ENCODE results near the gene GGNBP2.
"Not testable (repeated sequence)": the region's sequence is repeated elsewhere in the genome, so short reads cannot be mapped to it uniquely, and the experiment has no call there.

GGNBP2 gene, protein sequence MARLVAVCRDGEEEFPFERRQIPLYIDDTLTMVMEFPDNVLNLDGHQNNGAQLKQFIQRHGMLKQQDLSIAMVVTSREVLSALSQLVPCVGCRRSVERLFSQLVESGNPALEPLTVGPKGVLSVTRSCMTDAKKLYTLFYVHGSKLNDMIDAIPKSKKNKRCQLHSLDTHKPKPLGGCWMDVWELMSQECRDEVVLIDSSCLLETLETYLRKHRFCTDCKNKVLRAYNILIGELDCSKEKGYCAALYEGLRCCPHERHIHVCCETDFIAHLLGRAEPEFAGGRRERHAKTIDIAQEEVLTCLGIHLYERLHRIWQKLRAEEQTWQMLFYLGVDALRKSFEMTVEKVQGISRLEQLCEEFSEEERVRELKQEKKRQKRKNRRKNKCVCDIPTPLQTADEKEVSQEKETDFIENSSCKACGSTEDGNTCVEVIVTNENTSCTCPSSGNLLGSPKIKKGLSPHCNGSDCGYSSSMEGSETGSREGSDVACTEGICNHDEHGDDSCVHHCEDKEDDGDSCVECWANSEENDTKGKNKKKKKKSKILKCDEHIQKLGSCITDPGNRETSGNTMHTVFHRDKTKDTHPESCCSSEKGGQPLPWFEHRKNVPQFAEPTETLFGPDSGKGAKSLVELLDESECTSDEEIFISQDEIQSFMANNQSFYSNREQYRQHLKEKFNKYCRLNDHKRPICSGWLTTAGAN

DNA sequence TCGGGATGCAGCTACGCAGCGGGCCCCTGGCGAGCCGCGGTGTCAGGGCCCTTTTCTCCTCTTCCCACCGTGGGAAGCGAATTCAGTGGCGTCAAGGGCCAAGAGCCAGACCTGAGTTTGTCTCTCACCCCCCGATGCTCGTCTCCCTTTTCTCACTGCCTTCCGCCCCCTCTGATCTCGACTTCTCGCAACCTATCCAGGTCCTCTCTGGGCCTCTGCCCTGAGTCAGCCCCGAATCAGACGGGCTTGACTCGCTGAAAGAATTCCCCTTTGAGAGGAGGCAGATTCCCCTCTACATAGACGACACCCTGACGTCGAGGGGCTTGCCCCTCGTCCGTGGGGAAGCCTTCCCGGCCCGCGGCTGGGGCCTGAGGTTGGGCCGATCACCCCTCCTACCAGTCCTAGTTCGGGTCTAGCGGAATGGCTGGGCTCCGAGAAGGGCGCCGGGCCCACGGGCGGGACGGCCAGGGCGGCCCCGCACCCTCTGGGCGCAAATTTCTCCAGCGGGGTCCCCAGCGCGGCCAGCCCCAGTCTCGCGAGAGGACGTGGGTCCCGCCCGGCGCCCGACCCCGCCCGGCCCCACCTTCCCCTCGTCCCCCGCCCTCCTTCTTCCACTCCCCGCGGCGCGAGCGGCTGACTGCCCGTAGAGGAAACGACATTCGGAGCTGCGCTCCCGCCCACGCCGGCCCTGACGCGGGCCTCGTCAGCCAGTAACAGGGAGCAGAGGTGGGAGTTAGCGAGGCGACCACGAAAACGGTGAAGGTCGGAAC is at the start of gene GGNBP2:
GGNBP2 (plus strand) TSS at position 613 of the 770 bp plus-strand sequence. CDS start 806 bp downstream, outside the sequence.
- peak; percentile 87 to 88 for DNase-seq (ENCODE audit: low read depth in 2 of 2)

DNA sequence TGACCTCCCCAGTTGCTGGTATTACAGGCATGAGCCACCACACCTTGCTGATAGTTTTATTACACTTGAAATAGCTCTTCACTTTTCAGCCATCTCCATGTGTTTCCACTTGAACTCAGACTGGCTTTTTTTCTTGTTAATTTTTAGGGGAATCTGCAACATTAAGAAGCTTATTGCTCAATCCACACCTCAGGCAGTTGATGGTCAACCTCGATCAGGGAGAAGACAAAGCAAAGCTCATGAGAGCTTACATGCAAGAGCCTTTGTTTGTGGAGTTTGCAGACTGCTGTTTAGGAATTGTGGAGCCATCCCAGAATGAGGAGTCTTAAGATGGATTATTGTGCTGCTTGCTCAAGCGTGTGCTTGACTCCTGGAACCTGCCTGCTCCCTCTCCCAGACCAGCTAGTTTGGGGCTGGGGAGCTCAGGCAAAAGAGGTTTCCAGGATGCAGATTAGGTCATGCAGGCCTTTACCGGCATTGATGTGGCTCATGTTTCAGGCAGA is 49.6 kb upstream of the GGNBP2 start:
- DNase-seq (ENCODE audit: low read depth in 2 of 2): no peak

DNA sequence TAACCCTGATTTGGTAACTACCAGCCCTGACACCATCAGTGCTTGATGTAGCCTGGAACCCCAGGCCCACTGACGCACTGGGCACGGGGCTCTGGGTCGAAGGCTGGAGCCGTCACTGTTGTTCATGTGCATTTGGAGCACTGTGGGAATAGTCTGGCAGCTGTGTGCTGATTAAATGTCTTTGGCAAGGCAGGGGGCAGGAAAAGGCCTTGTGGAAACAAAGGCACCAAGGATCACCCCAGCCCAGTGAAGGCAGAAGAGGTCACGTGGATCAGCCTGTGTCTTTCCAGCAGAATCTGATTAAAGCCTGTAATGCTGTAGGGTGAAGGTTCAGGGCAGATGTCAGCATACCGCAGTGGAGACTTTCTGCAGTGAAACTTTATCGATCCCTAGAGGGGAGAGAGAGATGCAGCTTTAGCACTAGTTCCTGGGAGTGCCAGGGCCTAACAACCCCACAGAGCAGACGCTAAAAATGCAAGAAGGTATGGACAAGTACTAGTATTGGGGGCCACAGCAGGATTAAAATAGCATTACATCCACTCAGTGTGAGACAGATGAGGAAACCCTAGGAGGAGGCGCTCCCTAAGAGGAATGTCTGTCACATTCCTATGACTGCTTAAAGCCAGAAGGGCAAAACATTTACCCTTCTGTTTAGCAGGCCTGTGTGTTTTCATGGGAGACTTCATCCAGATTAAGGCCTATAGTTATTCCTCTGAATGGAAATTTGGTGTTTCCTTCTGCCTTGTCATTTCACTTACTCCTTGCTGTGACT is 48.5 kb upstream of the GGNBP2 start:
- no peak for DNase-seq (ENCODE audit: low read depth in 2 of 2)

DNA sequence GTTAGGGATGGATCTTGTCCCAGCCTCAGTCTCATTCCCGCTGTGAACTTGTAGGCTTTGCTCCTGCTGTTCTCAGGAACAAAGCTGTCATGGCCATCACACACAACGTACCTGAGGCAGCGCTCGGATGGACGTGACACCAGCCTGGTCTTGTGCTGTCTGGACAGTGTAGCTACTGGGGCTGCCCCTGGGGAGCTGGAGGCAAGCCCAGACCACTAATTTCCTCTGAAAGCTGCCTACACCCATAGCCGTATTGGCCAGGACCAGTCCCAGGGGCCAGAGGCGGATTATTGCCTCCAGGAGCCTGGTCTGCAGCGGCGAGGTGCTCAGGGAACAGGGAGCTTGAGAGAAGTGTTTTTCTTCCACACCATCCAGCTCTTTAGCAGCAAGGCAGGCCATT is 46.6 kb upstream of the GGNBP2 start:
- no peak for DNase-seq (ENCODE audit: low read depth in 2 of 2)

DNA sequence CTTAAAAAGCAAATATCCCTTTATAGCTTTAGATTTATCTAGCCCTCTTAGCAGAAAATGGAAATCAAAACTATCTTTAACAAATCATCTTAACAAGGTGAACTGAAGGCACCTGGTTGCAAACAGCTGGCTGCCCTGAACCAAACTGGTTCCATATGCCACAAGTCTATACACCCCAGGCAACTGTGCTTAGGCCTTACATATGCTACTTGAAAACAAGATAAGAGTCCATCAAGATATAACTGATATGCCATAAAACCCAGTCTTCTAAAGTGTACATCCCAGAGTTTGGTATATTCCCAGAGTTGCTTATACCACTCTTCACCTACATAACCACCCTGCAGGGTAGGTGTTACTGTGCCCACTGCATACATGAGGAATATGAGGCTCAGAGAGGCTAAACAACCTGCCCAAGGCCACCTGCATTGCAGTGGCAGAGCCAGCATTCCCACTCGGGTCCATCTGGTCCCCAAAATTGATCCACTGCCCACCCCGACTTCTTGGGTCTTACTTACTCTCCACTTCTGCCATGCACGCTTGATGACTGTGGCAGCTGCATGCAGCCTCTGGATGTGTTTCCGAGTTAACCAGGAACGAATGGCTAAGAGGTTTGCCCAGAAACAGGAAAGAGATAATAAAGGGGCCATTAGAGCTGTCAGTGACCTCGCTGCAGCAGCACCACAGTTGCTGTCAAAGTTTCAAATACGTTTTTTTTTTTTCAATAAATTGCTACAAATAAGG is 46.0 kb upstream of the GGNBP2 start:
- no peak for DNase-seq (ENCODE audit: low read depth in 2 of 2)

DNA sequence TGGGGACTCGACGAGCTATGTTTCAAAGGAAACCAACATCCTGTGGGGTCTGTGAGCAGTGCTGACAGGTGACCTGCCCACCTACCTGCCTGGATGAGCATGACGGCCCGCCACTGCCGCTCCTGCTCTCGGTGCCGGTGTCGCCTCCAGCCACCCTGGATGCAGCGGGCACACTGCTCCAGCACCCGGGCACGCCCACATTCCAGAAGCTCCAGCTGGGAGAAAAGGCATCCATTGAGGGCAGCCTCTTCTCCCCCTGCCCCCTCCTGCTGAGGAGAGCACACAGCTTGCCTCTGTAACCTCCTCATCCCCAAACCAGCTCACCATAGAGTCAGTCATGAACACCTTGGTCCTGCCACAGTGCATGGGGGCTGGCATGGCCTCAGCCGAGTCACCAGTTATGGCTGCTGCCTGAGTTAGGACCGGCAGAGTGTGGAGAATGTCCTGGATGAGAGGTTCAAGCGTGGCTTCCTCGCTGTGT is 43.9 kb upstream of the GGNBP2 start:
- DNase-seq (ENCODE audit: low read depth in 2 of 2): no peak

DNA sequence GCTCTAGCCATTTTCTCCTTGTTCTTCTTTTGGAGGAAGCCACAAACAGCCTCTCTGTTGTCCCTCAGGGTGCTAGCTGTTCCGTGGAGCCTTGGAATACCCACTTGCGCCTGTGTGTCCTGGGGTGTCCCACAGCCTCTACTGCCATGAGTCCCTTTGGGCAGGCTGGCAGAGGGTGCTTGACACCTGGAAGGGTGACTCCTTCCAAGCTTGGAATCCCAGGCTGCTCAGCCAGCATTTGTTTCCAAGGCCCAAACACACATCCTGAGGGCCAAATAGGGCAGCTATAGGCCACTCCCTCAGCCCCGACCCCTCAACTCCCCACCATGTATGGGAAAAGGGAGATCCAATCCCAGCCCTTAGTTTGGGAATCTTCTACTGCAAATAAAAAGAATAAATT is 43.4 kb upstream of the GGNBP2 start:
- no peak for DNase-seq (ENCODE audit: low read depth in 2 of 2)

DNA sequence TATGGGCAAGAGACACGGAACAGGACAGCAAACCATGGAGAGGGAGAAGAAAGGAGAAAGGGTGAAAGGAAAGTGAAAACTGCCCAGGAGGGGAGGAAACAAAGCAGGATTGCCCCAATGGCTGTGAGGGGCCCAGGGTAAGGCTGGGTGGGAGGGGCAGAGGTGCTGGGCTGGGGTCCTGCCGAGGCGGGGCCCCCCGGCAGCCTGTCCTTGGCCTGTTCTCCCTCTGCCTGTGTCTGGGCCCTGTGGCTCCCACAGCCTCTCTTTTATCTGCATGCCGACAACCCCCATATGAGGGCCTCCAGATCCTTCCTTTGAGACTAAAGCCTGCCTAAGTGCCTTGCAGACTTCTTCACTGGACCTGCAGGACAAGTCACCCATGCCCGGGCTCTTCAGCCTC is 42.8 kb upstream of the GGNBP2 start:
- DNase-seq (ENCODE audit: low read depth in 2 of 2): no peak

DNA sequence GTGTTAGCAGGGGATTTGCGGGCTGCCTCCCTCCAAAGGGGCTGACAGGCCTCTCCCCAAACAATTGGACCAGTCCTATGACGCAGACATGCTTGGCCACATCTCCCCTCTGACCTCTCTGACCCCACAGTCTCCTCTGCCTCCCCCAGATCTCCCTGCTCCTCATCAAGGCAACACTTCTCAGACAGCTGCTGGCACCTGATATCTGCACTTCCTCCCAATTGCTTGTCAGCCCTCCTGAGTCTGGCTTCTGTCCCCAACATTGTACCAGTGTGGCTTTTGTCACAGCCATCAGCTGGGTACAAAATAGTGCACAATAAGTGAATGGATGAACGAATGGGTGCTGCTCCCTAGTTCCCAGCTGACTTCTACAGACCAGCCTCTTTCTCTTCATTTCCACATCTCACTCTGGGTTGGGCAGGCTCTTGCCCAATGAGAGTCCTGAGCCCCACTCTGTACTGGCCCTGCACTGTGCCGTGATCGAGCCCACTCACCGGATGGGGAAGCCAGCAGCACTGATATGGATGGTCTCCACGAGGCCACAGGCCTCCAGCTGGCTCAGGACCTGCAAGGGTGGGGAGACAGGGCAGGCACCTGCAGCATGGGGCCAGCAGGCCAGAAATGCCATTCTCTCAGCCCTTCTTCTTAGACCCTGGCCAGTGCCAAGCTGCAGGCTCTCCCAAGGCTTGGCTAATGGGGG is 41.1 kb upstream of the GGNBP2 start:
- no peak for DNase-seq (ENCODE audit: low read depth in 2 of 2)

DNA sequence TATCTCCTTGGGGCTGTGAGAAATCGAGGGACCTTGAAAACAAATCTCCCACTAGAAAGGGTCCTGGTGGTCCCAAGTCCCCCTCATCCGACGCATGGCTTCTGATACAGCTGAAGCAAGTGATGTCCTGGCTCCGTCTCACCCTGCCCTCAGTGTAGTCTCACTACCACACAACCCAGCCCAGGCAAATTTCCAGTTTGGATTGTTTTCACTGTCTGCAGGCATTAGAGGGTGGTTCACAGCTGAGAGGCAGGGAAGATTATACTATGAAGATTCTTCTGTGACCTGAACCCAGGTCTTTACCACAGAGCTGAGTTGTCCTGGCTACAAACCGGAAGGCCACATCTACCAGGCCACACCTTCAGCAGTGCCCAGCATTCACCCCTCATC is 40.6 kb upstream of the GGNBP2 start:
- no peak for DNase-seq (ENCODE audit: low read depth in 2 of 2)

DNA sequence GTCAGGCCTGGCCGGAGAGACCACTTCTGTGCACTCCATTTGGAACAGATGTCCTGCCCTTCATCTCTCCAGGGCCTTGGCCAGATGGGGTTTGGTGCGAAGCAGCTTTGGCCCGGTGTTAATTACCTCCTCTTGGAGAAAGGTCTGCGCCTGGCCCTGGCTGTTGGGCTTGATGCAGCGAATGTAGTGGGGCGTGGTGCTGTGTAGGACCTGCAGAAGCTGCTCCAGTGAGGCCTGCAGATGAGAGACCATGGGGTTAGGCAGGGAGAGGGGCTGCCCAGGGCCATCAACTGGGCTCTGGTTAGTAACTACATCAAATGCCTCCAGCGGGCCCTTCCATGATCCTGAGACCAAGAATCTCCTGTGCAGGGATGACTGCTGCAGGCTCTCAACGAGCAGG is 39.5 kb upstream of the GGNBP2 start:
- no peak for DNase-seq (ENCODE audit: low read depth in 2 of 2)

DNA sequence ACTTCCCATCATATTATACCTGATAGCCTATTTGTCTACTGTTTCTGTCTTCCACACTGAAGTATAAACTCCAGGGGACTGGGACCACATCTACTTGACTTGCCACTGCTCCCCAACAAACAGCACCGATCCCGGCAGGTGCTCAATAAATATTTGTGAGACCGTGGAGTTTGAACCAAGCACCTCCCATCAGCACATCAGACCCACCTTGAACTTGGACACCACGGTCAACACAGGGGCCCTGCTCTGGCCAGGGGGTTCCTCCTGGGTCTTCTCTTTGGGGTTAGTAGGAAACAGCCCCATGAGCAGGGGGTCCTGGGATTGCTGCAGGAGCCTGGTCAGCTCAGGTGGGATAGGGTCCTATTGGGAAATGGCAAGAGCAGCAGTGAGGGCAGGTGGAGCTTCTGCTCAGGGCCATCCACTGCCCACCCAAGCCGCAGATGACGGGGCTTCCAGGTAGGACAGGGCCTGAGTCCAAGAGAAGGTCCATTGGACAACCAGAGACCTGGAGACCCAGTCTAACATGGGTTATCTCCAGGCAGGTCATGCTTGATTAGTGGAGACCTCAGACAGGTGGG is 38.4 kb upstream of the GGNBP2 start:
- no peak for DNase-seq (ENCODE audit: low read depth in 2 of 2)

DNA sequence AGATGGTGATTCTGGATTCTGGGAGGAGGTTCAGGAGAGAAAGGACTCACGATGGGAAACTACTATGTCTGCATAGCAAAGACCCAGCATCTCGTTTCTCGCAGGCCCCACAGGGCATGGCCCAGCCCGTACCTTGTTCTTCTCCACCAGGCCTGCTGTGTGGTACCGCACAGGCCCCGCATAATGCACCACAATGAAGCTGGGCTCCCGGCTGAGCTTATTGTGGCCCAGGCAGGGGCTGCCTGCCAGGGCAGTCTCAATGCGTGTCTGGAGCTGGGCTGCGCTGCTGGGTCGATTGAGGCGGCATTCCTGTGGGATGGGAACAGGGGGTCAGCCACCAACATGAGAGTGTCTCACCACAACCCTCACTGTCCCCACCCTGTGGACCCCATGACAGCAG is 37.9 kb upstream of the GGNBP2 start:
- no peak for DNase-seq (ENCODE audit: low read depth in 2 of 2)

DNA sequence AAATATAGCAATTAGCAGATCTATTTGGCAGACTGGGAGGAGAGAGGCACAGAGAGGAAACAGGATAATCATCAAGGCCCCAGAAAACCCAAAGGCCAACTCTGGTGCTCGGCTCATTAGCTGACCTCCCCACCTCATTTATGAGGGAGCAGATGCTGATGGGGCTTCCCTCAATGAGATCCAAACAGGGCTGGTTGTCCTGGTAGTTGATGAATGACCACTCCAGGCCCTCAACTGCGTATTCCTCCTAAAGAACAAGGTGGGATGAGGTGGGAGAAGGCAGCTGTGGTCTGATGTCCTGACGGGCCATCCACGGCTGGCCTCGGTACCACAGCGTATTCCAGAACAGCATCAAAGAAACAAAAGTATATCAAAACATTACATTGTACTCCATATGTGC is 37.5 kb upstream of the GGNBP2 start:
- DNase-seq (ENCODE audit: low read depth in 2 of 2): no peak

DNA sequence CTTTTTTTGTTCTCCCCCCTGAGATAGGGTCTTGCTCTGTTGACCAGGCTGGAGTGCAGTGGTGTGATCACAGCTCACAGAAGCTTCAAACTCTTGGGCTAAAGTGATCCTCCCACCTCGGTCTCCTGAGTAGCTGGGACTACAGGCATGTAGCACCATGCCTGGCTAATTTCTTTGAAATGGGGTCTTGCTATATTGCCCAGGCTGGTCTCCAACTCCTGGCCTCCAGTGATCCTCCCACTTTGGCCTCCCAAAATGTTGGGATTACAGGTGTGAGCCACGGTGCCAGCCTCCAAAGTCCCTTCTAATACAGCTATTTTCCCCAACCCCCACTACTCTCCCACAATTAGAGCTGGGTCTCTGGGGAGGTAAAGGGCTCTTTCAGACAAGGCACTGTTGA is 36.3 kb upstream of the GGNBP2 start:
- not testable (repeated sequence) for DNase-seq (ENCODE audit: low read depth in 2 of 2)

DNA sequence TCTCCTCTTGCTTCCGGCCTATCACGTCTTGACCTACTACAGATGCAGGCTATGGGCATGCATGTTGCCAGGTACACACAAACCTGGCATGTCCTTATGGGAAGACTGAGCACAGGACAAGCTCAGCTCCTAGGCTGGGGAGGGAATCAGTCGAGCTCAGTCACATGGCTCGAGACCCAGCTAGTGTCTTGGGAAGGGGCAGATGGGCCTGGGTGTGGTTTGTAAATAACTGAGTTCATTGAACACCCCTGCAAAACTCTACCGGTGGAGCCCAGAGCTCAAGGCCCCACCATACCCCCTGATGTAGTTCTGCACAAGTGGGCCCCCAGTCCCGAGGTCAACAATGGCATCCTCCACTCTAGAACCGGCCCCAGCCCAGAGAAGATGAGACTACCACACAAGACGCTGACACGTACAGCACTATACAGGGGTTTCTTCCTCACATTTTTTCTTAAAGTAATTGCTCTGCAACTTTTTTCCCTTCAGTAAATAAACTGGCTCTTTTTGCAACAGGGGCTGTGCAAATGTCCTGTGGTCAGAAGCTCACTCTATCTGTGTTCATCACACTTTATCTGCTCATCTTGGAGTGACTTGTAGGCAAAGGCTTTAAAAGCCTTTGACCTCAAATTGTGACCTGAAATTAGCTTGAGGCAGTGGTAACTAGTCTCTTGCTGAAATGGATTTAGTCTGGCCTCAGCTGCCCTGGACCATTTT is 35.3 kb upstream of the GGNBP2 start:
- no peak for DNase-seq (ENCODE audit: low read depth in 2 of 2)

DNA sequence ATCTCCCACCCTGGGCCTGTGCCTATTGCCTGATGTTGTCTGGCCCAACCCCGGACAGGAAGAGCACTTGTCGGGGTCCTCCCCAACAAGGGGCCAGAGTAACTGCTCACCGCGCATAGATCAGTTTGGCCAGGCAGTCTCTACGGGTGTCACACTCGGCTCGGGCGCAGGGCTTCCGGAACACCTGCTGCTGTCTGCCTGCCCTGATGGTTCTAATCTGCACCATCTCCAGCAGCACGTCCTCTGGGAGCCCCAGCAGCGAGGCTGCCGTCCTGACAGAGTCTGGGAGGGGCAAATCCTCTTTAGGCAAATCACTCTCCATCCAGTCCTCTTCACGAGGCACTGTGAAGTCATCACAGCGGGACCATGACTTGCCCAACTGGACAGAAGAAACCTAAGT is 34.1 kb upstream of the GGNBP2 start:
- DNase-seq (ENCODE audit: low read depth in 2 of 2): no peak

DNA sequence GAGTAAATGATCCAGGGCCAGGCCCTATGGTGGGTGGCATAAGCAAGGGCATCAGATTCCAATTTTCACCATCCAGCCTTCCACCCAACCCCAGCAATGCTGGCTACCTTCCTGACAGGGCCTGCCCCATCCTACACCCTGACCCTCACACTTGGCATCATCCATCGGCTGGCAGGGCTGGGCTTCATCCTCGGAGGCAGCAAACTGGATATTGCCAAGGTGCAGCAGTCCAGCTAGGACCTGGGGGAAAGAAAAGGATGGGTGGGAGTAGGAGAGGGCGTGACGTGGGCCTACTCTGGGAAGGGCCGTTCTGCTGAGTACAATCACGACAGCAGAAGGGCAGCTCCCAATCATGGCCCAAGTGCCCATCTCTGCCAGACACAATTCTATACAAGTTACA is 33.5 kb upstream of the GGNBP2 start:
- DNase-seq (ENCODE audit: low read depth in 2 of 2): no peak

DNA sequence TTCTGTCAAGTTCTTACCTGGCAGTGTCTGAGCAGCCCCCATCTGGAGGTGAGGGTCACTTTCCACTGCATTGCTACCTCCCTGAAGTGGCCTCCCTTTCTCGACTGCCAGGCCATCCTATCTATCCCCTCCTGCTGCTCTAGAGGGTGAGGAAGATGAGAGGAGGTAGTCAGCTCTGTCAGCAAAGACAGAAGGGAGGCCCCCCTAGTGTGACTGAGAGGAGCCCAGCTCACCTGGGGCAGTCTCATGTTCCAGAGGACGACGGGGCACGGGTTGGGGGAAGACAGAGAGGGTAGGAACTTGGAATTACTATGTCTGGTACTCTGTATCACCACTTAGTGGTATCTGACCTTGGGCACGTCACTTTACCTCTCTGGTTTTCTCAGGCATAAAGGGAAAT is 32.1 kb upstream of the GGNBP2 start:
- DNase-seq (ENCODE audit: low read depth in 2 of 2): no peak

Measured in fibroblast of skin of left quadriceps (primary cell).